ENCODE data around the gene PDILT.

GRCh38 chr16:20333120-20333519, 71.4 kb downstream of the PDILT start:
- TF ChIP-seq PBX3 (CRISPR knock-in tag; IDR thresholded peaks at IDR 0.05) (no peak), ZSCAN16 (tag by site-specific recombination; IDR thresholded peaks at IDR 0.05) (no peak), ZBTB26 (tag by site-specific recombination; optimal IDR thresholded peaks at IDR 0.05) (no peak), HOXA7 (CRISPR knock-in tag; IDR thresholded peaks at IDR 0.05; ENCODE audit: borderline replicate concordance) (no peak), PATZ1 (tag by site-specific recombination; IDR thresholded peaks at IDR 0.05) (no peak), CTCF (tag by site-specific recombination; IDR thresholded peaks at IDR 0.05) (no peak), ELK4 (IDR thresholded peaks at IDR 0.05; ENCODE audit: borderline replicate concordance, low read depth, low read length) (no peak), PRDM2 (tag by site-specific recombination; IDR thresholded peaks at IDR 0.05; ENCODE audit: borderline replicate concordance) (no peak), ZNF157 (tag by site-specific recombination; IDR thresholded peaks at IDR 0.05) (no peak), REST (tag by site-specific recombination; IDR thresholded peaks at IDR 0.05) (no peak)

Data from HEK293 (cell line).